ENCODE measurements around the gene BUD13.
"Not testable (repeated sequence)": the region's sequence is repeated elsewhere in the genome, so short reads cannot be mapped to it uniquely, and the experiment has no call there.

DNA sequence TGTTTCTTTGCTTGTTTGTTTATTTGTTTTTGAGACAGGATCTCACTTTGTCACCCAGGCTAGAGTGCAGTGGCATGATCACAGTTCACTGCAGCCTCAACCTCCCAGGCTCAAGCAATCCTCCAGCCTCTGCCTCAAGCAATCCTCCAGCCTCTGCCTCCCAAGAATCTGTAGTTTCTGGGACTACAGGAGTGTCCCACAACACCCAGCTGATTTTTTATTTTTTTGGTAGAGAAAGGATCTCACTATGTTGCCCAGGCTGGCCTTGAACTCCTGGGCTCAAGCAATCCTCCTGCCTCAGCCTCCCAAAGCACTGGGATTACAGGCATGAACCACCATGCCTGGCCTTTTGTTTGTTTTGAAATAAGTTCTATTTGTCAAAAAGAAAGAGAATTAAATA, 28.9 kb upstream of the BUD13 start:
- TF ChIP-seq, protein P1, sequence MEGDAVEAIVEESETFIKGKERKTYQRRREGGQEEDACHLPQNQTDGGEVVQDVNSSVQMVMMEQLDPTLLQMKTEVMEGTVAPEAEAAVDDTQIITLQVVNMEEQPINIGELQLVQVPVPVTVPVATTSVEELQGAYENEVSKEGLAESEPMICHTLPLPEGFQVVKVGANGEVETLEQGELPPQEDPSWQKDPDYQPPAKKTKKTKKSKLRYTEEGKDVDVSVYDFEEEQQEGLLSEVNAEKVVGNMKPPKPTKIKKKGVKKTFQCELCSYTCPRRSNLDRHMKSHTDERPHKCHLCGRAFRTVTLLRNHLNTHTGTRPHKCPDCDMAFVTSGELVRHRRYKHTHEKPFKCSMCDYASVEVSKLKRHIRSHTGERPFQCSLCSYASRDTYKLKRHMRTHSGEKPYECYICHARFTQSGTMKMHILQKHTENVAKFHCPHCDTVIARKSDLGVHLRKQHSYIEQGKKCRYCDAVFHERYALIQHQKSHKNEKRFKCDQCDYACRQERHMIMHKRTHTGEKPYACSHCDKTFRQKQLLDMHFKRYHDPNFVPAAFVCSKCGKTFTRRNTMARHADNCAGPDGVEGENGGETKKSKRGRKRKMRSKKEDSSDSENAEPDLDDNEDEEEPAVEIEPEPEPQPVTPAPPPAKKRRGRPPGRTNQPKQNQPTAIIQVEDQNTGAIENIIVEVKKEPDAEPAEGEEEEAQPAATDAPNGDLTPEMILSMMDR (IDR thresholded peaks at IDR 0.05) = not testable (repeated sequence)
- TF ChIP-seq POLR2A (IDR thresholded peaks at IDR 0.05) = not testable (repeated sequence)

Measured in Peyer's patch (tissue), 4 donors.